H9 (cell line): ENCODE measurements around the gene SBK1. TPM values are rescaled to one million over a fixed set of nuclear protein-coding genes. Genes with fewer than 3 reads are reported as not detected.

Source experiments
- DNase-seq: peaks from one replicate; pipeline ENCODE4 v3.0.0-alpha.2; 2017
- H2AFZ ChIP-seq: one replicate; pipeline ENCODE4 v1.6.1; 2013; ENCODE audit warnings: mild to moderate bottlenecking, low read length, control low read depth, moderate library complexity
- H2AK5ac ChIP-seq: 2 replicates; pipeline ENCODE4 v1.6.1; 2013; ENCODE audit warnings: low read length, control low read depth, mixed read lengths; ENCODE audit not compliant: insufficient read length
- H2BK120ac ChIP-seq: one replicate; pipeline ENCODE4 v1.6.1; 2013; ENCODE audit warnings: low read depth, mild to moderate bottlenecking, low read length, control low read depth, inconsistent platforms; ENCODE audit not compliant: poor library complexity, severe bottlenecking
- H2BK12ac ChIP-seq: 2 replicates; pipeline ENCODE4 v1.6.1; 2013; ENCODE audit warnings: low read length, control low read depth, mixed read lengths, low read depth; ENCODE audit not compliant: insufficient read length
- H2BK15ac ChIP-seq: 2 replicates; pipeline ENCODE4 v1.6.1; 2013; ENCODE audit warnings: low read depth, low read length, control low read depth
- H2BK20ac ChIP-seq: one replicate; pipeline ENCODE4 v1.6.1; 2013; ENCODE audit warnings: low read depth, mild to moderate bottlenecking, low read length, control low read depth, inconsistent platforms; ENCODE audit not compliant: poor library complexity, severe bottlenecking
- H2BK5ac ChIP-seq: 2 replicates; pipeline ENCODE4 v1.6.1; 2013; ENCODE audit warnings: low read length, control low read depth, mixed read lengths; ENCODE audit not compliant: insufficient read length
- H3K14ac ChIP-seq: 2 replicates; pipeline ENCODE4 v1.6.1; 2013; ENCODE audit warnings: low read length, control low read depth; ENCODE audit not compliant: insufficient read depth
- H3K18ac ChIP-seq: 2 replicates; pipeline ENCODE4 v1.6.1; 2013; ENCODE audit warnings: low read depth, mild to moderate bottlenecking, mixed read lengths, low read length, control low read depth; ENCODE audit not compliant: insufficient read length
- H3K23ac ChIP-seq: 2 replicates; pipeline ENCODE4 v1.6.1; 2013; ENCODE audit warnings: low read length, control low read depth, mixed read lengths, low read depth; ENCODE audit not compliant: insufficient read length
- H3K23me2 ChIP-seq: 2 replicates; pipeline ENCODE4 v1.6.1; 2013; ENCODE audit warnings: low read depth, mild to moderate bottlenecking, mixed read lengths, low read length, control low read depth; ENCODE audit not compliant: insufficient read length, poor library complexity, severe bottlenecking
- H3K27ac ChIP-seq: 2 replicates; pipeline ENCODE4 v1.5.1; 2013; ENCODE audit warnings: low read length, control low read depth, mixed read lengths, low read depth; ENCODE audit not compliant: insufficient read length
- H3K27me3 ChIP-seq: 2 replicates; pipeline ENCODE4 v1.6.1; 2013; ENCODE audit warnings: low read length, control low read depth, inconsistent platforms; ENCODE audit not compliant: insufficient read depth
- H3K4ac ChIP-seq: 2 replicates; pipeline ENCODE4 v1.6.1; 2013; ENCODE audit warnings: low read depth, mild to moderate bottlenecking, control low read depth, inconsistent platforms, low read length, moderate library complexity
- H3K4me1 ChIP-seq: 2 replicates; pipeline ENCODE4 v1.6.1; 2013; ENCODE audit warnings: low read length, control low read depth, inconsistent platforms; ENCODE audit not compliant: insufficient read depth
- H3K4me2 ChIP-seq: 2 replicates; pipeline ENCODE4 v1.6.1; 2013; ENCODE audit warnings: low read length, control low read depth, mixed read lengths; ENCODE audit not compliant: insufficient read length, insufficient read depth
- H3K56ac ChIP-seq: 2 replicates; pipeline ENCODE4 v1.6.1; 2013; ENCODE audit warnings: low read depth, mild to moderate bottlenecking, mixed read lengths, low read length, control low read depth; ENCODE audit not compliant: insufficient read length
- H3K79me1 ChIP-seq: 2 replicates; pipeline ENCODE4 v1.6.1; 2013; ENCODE audit warnings: low read depth, mild to moderate bottlenecking, moderate library complexity, low read length, control low read depth, inconsistent platforms; ENCODE audit not compliant: insufficient read depth, poor library complexity, severe bottlenecking
- H3K79me2 ChIP-seq: 2 replicates; pipeline ENCODE4 v1.6.1; 2013; ENCODE audit warnings: low read length, control low read depth, inconsistent platforms; ENCODE audit not compliant: insufficient read depth
- H3K9ac ChIP-seq: 2 replicates; pipeline ENCODE4 v1.6.1; 2013; ENCODE audit warnings: low read length, control low read depth, mixed read lengths; ENCODE audit not compliant: insufficient read length; ENCODE audit errors: extremely low read depth
- H3K9me3 ChIP-seq: one replicate; pipeline ENCODE4 v1.6.1; 2013; ENCODE audit warnings: low read depth, low read length, inconsistent platforms; ENCODE audit not compliant: control insufficient read depth
- H3T11ph ChIP-seq: one replicate; pipeline ENCODE4 v1.6.1; 2013; ENCODE audit warnings: mild to moderate bottlenecking, low read length, control low read depth, inconsistent platforms
- H4K20me1 ChIP-seq: one replicate; pipeline ENCODE4 v1.6.1; 2013; ENCODE audit not compliant: control insufficient read depth, insufficient read length, insufficient read depth
- H4K5ac ChIP-seq: 2 replicates; pipeline ENCODE4 v1.6.1; 2013; ENCODE audit warnings: low read depth, mild to moderate bottlenecking, mixed read lengths, low read length, control low read depth; ENCODE audit not compliant: insufficient read length
- H4K8ac ChIP-seq: replicated peaks from 2 replicates; pipeline ENCODE4 v1.6.1; 2013; ENCODE audit warnings: low read length, control low read depth, mixed read lengths, low read depth; ENCODE audit not compliant: insufficient read length
- H4K91ac ChIP-seq: 2 replicates; pipeline ENCODE4 v1.6.1; 2013; ENCODE audit warnings: low read depth, mild to moderate bottlenecking, moderate library complexity, mixed read lengths, low read length, control low read depth; ENCODE audit not compliant: insufficient read length
- H3K27ac Mint-ChIP-seq, 3 experiments: 2 replicates in 2 of 3; 3 replicates in 1 of 3; pipeline ENCODE4 v1.8.0; 2020 to 2021; ENCODE audit warnings: mixed read lengths in 3 of 3, mild to moderate bottlenecking in 1 of 3, moderate library complexity in 1 of 3
- H3K27me3 Mint-ChIP-seq: 2 replicates; pipeline ENCODE4 v1.8.0; 2021; ENCODE audit warnings: low read depth, mild to moderate bottlenecking, moderate library complexity, mixed read lengths
- H3K36me3 Mint-ChIP-seq, 3 experiments: 2 replicates in 2 of 3; 3 replicates in 1 of 3; pipeline ENCODE4 v1.8.0; 2020 to 2021; ENCODE audit warnings: low read depth in 3 of 3, mixed read lengths in 3 of 3; ENCODE audit not compliant: insufficient read depth in 1 of 3
- H3K4me1 Mint-ChIP-seq, 2 experiments: 2 replicates each; pipeline ENCODE4 v1.8.0; 2020; ENCODE audit warnings: mixed read lengths in 2 of 2
- H3K4me3 Mint-ChIP-seq, 2 experiments: 2 replicates in 1 of 2; 3 replicates in 1 of 2; pipeline ENCODE4 v1.8.0; 2020 to 2021; ENCODE audit warnings: mild to moderate bottlenecking in 2 of 2, mixed read lengths in 2 of 2, moderate library complexity in 1 of 2
- H3K9me3 Mint-ChIP-seq, 2 experiments: 2 replicates in 1 of 2; 3 replicates in 1 of 2; pipeline ENCODE4 v1.8.0; 2020; ENCODE audit warnings: mild to moderate bottlenecking in 2 of 2, mixed read lengths in 2 of 2, moderate library complexity in 1 of 2
- CTCF ChIP-seq: fragments of 200-600 bp; sonication (generic); conservative IDR thresholded peaks from 3 replicates; pipeline ENCODE4 v1.8.0; 2021; ENCODE audit warnings: antibody characterized with exemption, mild to moderate bottlenecking
- WGBS: extraction: QIAGEN DNeasy Blood & Tissue Kit; methylation state at CpG from one replicate; pipeline ENCODE4 v1.1.7; 2013; ENCODE audit warnings: missing lambda C conversion rate, low lambda C conversion rate, mixed read lengths; ENCODE audit not compliant: insufficient read length; ENCODE audit errors: extremely low coverage; 5-methylcytosine and 5-hydroxymethylcytosine counted together
- total RNA-seq: library from RNA; stranded (reverse); gene quantifications from 2 replicates; pipeline ENCODE4 v1.2.1, GENCODE V29; 2021

The SBK1 gene
- total RNA-seq, 1 experiment from 2014 or later: 65.5 TPM

DNA sequence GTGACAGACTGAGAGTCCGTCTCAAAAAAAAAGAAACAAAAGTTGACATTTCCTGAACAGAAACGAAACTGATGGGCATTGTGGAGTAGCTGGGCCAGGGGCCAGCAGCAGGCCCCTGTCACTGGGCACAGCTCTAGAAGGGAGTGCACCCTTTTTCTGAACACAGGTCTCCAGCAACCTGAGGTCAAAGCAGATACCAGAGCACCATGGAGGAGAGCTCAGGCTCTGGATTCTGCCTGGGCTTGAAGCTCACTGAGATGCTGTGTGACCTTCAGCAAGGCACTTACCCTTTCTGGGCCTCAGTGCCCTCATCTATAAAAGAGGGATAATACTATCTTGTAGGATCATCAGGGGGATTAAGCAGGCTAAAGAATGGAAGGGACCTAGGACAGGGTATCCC is 5.0 kb downstream of the SBK1 start:
- Mint-ChIP-seq H3K27me3 (no peaks in the 10 kb centered on the region), H3K36me3 (peaks cover 19 to 43% (median 37%) of the 10 kb centered on the region in 3 experiments), H3K27ac (peak overlapping the region in 1 of 3 experiments; percentile 69; a peak in 2 of 7 replicates), H3K4me3 (no peak overlapping the region; a peak in 1 of 5 replicates), H3K4me1 (peaks cover 38 to 45% of the 10 kb centered on the region in 2 experiments), H3K9me3 (no peaks in the 10 kb centered on the region)
- no peak overlapping the region for H3K18ac ChIP-seq
- no peak overlapping the region for H2BK15ac ChIP-seq
- no peak for TF ChIP-seq CTCF
- no peak overlapping the region for H3K14ac ChIP-seq
- H4K91ac ChIP-seq: no peak overlapping the region
- no peak overlapping the region for H3K4me2 ChIP-seq
- H2BK20ac ChIP-seq: no peak overlapping the region
- DNase-seq: no peak
- no peak overlapping the region for H3T11ph ChIP-seq
- no peak overlapping the region for H4K5ac ChIP-seq
- no peak overlapping the region for H3K4ac ChIP-seq
- no peak overlapping the region for H2BK5ac ChIP-seq
- H3K79me2 ChIP-seq: peaks cover 33% of the 10 kb centered on the region; the same call in 1 of the 2 replicates
- H3K9me3 ChIP-seq: no peaks in the 10 kb centered on the region
- no peak overlapping the region for H2AK5ac ChIP-seq
- no peak overlapping the region for H3K56ac ChIP-seq
- H3K27me3 ChIP-seq: no peaks in the 10 kb centered on the region
- H2BK120ac ChIP-seq: no peak overlapping the region
- H3K9ac ChIP-seq: no peak overlapping the region
- no peak overlapping the region for H3K23ac ChIP-seq
- no peak overlapping the region for H2BK12ac ChIP-seq
- peaks cover 10% of the 10 kb centered on the region for H3K23me2 ChIP-seq
- peaks cover 28% of the 10 kb centered on the region for H3K79me1 ChIP-seq
- H4K8ac ChIP-seq: no peak overlapping the region
- H4K20me1 ChIP-seq: peaks cover 4% of the 10 kb centered on the region
- peaks cover 9% of the 10 kb centered on the region; the same call in 1 of the 2 replicates for H3K4me1 ChIP-seq
- no CpG with 5 or more reads among the region's 2 CpGs for WGBS
- no peak overlapping the region for H2AFZ ChIP-seq
- no peak overlapping the region for H3K27ac ChIP-seq
